Parathyroid adenoma (tissue), 2 donors: ENCODE measurements around the gene KCNA3.

Experiments
- H2AFZ ChIP-seq: fragments of 300-600 bp; sonication (generic); one replicate; pipeline ENCODE4 v1.7.0; 2017; ENCODE audit warnings: antibody characterized with exemption, mild to moderate bottlenecking
- H3K27ac ChIP-seq: fragments of 300-600 bp; sonication (generic); one replicate; pipeline ENCODE4 v1.7.0; 2017
- H3K27me3 ChIP-seq: fragments of 300-600 bp; sonication (generic); one replicate; pipeline ENCODE4 v1.7.0; 2017; ENCODE audit warnings: low read length; ENCODE audit not compliant: control insufficient read depth, insufficient read depth
- H3K36me3 ChIP-seq: fragments of 300-600 bp; sonication (generic); one replicate; pipeline ENCODE4 v1.7.0; 2017; ENCODE audit warnings: low read length; ENCODE audit not compliant: control insufficient read depth, insufficient read depth
- H3K4me1 ChIP-seq: fragments of 300-600 bp; sonication (generic); one replicate; pipeline ENCODE4 v1.7.0; 2017; ENCODE audit warnings: control low read depth
- H3K4me2 ChIP-seq: fragments of 300-600 bp; sonication (generic); one replicate; pipeline ENCODE4 v1.7.0; 2017; ENCODE audit warnings: low read length
- H3K4me3 ChIP-seq: fragments of 300-600 bp; sonication (generic); one replicate; pipeline ENCODE4 v1.7.0; 2017; ENCODE audit warnings: low read depth, low read length
- H3K79me2 ChIP-seq: fragments of 300-600 bp; sonication (generic); one replicate; pipeline ENCODE4 v1.7.0; 2017; ENCODE audit warnings: control low read depth
- H3K9ac ChIP-seq: fragments of 300-600 bp; sonication (generic); one replicate; pipeline ENCODE4 v1.7.0; 2017; ENCODE audit warnings: mild to moderate bottlenecking
- H3K9me3 ChIP-seq: fragments of 300-600 bp; sonication (generic); one replicate; pipeline ENCODE4 v1.7.0; 2017; ENCODE audit warnings: low read length; ENCODE audit not compliant: control insufficient read depth
- CTCF ChIP-seq: fragments of 300-600 bp; sonication (generic); IDR thresholded peaks from one replicate; pipeline ENCODE4 v1.7.0; 2017; ENCODE audit warnings: antibody characterized with exemption, mild to moderate bottlenecking
- donor health status: primary hyperparathyroidism.

Gene KCNA3

DNA sequence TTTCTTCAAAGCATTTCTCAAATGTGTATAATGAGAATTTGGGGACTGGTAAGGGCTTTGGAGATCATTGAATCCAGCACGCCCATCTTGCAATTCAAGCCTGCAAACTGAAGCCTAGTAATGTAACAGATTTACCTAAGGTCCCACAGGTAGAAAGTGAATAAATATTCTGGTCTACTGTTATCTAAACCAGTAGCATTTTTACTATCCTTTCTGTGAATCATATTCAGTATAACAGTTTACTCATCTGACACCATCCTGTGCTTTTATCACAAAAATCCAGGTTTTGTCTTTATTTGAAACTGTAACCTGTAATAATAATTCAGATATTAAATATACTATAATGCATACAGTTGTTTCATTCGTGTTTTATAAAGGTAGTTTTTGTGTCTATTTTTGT lies 17.4 kb downstream of the KCNA3 start:
- Histone ChIP-seq H3K4me1 (no peaks in the 10 kb centered on the region), H2AFZ (no peak overlapping the region)
- TF ChIP-seq CTCF = no peak

DNA sequence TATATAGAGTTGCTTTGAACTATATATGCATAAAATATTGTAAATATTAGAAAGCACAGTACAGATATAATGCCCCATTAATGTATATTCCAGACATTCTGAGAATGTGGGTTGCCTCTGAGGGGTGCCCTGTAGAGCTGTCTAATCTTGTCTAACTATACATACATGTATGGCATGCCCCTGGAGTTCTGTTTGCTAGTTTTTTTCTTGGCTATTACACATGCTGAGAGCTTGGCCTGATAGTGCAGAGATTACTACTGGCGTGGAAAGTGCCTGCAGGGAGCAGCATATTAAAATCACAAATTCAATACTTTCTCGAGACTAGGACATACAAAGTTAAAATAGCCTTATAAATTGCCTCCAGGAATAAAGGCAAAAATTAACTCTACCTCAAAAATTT lies 24.1 kb downstream of the KCNA3 start:
- Histone ChIP-seq H3K4me3 (no peak overlapping the region), H3K4me1 (no peaks in the 10 kb centered on the region), H3K9ac (no peak overlapping the region), H3K27ac (no peak overlapping the region), H3K27me3 (no peaks in the 10 kb centered on the region), H3K36me3 (no peaks in the 10 kb centered on the region), H2AFZ (no peak overlapping the region), H3K9me3 (no peaks in the 10 kb centered on the region), H3K4me2 (no peak overlapping the region), H3K79me2 (no peaks in the 10 kb centered on the region)
- no peak for TF ChIP-seq CTCF

More for the DNA sequence above, 17.4 kb downstream of the KCNA3 start:
- Histone ChIP-seq H3K4me3 (no peak overlapping the region), H3K9me3 (no peaks in the 10 kb centered on the region), H3K27me3 (no peaks in the 10 kb centered on the region), H3K36me3 (no peaks in the 10 kb centered on the region), H3K27ac (no peak overlapping the region), H3K4me2 (no peak overlapping the region), H3K9ac (no peak overlapping the region), H3K79me2 (no peaks in the 10 kb centered on the region)

GRCh38 chr1:110648417-110648816 lies 26.3 kb downstream of the KCNA3 start:
- Histone ChIP-seq H3K27me3 (no peaks in the 10 kb centered on the region), H3K9ac (no peak overlapping the region), H3K4me1 (no peaks in the 10 kb centered on the region), H3K9me3 (no peaks in the 10 kb centered on the region), H3K79me2 (no peaks in the 10 kb centered on the region), H3K4me3 (no peak overlapping the region), H3K36me3 (no peaks in the 10 kb centered on the region), H2AFZ (no peak overlapping the region), H3K4me2 (no peak overlapping the region), H3K27ac (no peak overlapping the region)
- TF ChIP-seq CTCF = no peak

DNA sequence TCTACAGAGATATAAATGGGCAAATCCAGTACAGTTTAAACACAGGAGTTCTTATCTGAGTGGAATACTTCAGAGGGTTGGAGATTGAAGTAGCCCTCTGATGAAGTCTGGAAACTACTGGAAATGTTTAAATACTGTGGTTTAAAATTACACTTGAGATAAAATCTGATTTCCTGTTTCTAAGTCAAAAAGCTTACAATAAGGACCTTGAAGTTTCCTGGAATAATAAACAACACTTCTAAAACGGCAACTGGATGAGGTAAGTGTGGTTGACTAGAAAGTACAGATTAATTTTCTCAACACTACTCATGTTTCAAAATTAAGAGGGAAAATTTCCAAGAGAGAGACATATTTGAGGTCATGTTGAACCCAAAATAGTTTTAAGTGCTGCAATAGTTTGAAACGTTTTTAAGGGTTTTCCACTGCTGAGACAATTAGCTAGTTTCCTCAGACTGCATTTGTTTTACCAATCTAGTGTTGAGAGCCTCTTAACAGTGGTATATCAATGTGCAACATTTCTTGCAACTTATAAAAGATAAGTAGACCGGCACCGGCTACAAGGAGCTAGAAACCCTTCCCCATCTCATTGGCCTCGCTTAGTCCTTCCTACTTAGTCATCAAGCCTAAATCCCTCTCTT lies 27.4 kb downstream of the KCNA3 start:
- Histone ChIP-seq H3K27me3 (no peaks in the 10 kb centered on the region), H3K36me3 (no peaks in the 10 kb centered on the region), H3K4me2 (peak overlapping the region; percentile 35), H3K9me3 (no peaks in the 10 kb centered on the region), H2AFZ (no peak overlapping the region), H3K4me1 (no peaks in the 10 kb centered on the region), H3K27ac (no peak overlapping the region), H3K79me2 (no peaks in the 10 kb centered on the region), H3K4me3 (peak overlapping the region; percentile 18), H3K9ac (no peak overlapping the region)
- no peak for TF ChIP-seq CTCF
